Activated T-cell treated with anti-CD3 and anti-CD28 coated beads, Interleukin-2, amount 50 U/mL, for 4 hours (primary cell): ENCODE results near the gene DENND5A. TPM values are rescaled to one million over a fixed set of nuclear protein-coding genes. Genes with fewer than 3 reads are reported as not detected.
"Not testable (repeated sequence)": the region's sequence is repeated elsewhere in the genome, so short reads cannot be mapped to it uniquely, and the experiment has no call there.

Experiments used
- ATAC-seq, 2 donors: fragments of 200-7000 bp; cut with Tn5 transposase; one replicate each; pipeline ENCODE4 v1.10.0; 2021
- DNase-seq: peaks from one replicate; pipeline ENCODE4 v3.0.0-alpha.2; 2020
- H3K27me3 Mint-ChIP-seq: one replicate; pipeline ENCODE4 v1.8.0; 2021; ENCODE audit warnings: low read depth, mixed read lengths
- H3K36me3 Mint-ChIP-seq: one replicate; pipeline ENCODE4 v1.8.0; 2022; ENCODE audit warnings: mixed read lengths; ENCODE audit not compliant: insufficient read depth
- H3K4me1 Mint-ChIP-seq: one replicate; pipeline ENCODE4 v1.8.0; 2021; ENCODE audit warnings: low read depth, mixed read lengths
- H3K4me3 Mint-ChIP-seq: one replicate; pipeline ENCODE4 v1.8.0; 2021; ENCODE audit warnings: mild to moderate bottlenecking, moderate library complexity, mixed read lengths
- H3K9me3 Mint-ChIP-seq: one replicate; pipeline ENCODE4 v1.8.0; 2021; ENCODE audit warnings: mixed read lengths
- total RNA-seq, 3 donors: library from RNA; stranded (reverse); gene quantifications; one replicate each; pipeline ENCODE4 v1.2.1, GENCODE V29; 2021

The DENND5A gene
- total RNA-seq, 3 donors from 2014 or later, result 32.5 to 62.9 (median 44.2) TPM

DNA sequence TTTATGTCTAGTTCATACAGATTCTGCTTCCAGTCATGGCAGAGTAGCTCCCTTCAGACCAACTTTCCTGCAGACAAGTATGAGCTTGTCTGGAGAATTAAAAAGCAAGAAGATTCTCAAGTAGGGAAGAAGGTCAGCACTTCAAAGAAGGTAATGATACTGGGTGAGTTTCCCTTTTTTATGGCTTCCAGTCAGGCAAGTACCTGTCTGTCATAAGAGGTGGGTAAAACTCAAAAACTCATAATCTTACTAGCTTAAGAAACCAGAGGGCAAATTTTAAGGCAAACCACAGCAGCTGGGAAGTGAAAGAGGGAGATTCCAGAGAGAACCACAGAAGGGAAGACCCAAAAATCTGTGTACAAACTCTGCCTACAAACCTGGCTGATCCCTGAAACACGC lies 54.2 kb downstream of the DENND5A start:
- H3K4me1 Mint-ChIP-seq, result peaks cover 66% of the 10 kb centered on the region
- ATAC-seq, result peak; percentile 45 to 53

DNA sequence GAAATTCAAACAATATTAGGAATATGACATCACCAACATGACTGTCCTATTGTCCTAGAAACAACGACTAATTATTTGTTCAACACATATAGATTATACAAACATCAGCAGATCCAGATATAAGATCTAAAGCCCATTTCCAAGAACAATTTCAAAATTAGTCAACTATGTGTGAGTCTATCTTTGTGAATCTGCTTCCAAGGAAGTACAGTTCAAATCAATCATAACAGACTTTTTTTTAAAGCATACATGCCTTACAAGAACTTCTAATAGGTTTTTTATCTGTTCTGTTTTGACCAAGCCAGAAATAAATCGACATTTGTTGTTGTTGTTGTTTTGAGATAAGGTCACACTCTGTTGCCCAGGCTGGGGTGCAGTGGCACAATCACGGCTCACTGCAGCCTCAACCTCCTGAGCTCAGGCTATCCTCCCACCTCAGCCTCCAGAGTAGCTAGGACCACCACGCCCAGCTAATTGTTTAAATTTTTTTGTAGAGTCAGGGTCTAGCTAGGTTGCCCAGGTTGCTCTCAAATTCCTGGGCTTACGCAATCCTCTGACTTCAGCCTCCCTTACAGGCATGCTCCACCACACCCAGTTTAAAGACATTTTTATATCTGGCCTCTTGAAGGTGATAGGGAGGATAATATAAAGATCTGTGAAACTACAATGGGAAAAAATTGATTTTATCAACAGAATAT lies 54.8 kb downstream of the DENND5A start:
- ATAC-seq, result peak; percentile 16 to 32
- Mint-ChIP-seq H3K9me3 (no peaks in the 10 kb centered on the region), H3K4me3 (peak overlapping the region; percentile 39), H3K4me1 (peaks cover 62% of the 10 kb centered on the region), H3K27me3 (no peaks in the 10 kb centered on the region), H3K36me3 (peaks cover 5% of the 10 kb centered on the region)
- no peak for DNase-seq

More for the DNA sequence above, 54.2 kb downstream of the DENND5A start:
- H3K27me3 Mint-ChIP-seq, result no peaks in the 10 kb centered on the region
- no peak overlapping the region for H3K4me3 Mint-ChIP-seq
- no peaks in the 10 kb centered on the region for H3K9me3 Mint-ChIP-seq
- DNase-seq, result no peak
- peaks cover 5% of the 10 kb centered on the region for H3K36me3 Mint-ChIP-seq

DNA sequence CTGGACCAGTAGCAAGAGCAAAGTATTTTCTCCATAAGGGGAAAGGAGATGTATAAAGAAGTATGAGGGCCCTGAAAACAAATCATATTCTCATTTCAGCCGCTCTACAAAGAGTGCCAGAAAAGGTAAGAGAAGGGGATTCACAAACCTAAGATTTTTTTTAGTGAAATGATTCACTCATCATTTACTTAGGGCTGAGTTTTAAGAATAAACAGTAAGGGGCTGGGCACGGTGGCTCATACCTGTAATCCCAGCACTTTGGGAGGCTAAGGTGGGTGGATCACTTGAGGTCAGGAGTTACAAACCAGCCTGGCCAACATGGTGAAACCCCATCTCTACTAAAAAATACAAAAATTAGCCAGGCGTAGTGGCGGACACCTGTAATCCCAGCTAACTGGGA lies 55.5 kb downstream of the DENND5A start:
- Mint-ChIP-seq H3K4me1 (peaks cover 58% of the 10 kb centered on the region), H3K4me3 (peak overlapping the region; percentile 15)
- not testable (repeated sequence) for H3K9me3 Mint-ChIP-seq, H3K27me3 Mint-ChIP-seq, H3K36me3 Mint-ChIP-seq, DNase-seq
- ATAC-seq, result peak; percentile 34 to 54

DNA sequence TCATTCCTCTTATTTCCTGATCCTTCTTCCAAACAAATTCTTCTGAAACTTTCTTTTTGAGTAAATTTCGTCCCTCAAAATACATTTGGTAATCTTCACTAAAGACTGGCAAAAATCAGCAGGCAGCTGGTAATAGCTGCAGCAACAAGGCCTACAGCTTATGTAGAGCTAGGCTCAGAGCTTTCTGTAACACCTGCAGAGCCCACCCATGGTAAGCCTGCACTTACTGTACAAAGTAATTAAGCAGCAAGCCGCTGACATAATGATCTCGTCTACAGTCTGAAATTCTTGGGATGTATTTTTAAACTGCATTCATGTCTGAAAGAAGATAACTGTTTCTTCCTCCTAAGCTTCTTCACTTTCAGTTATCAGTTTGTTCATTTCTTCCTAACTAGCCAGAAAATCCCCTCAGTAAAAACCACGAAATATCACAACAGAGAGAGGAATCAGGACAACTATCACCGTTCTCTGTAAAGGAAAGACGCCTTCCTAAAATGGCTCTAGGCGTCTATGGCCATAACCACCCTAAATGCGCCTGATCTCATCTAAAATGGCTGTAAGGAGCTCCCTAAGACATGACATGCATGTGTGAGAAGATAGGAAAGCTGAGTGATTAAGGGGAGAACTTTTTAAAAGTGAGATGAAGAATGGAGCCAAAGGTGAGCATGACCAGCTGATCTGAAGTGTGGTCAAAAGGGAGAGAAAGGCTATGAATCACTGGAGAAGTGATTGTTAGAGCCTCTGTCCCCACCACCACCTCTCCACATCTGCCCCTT lies 56.2 kb downstream of the DENND5A start:
- Mint-ChIP-seq H3K9me3 (no peaks in the 10 kb centered on the region), H3K36me3 (peaks cover 8% of the 10 kb centered on the region), H3K4me1 (peaks cover 54% of the 10 kb centered on the region), H3K27me3 (no peaks in the 10 kb centered on the region), H3K4me3 (peak overlapping the region; percentile 15)
- ATAC-seq (peak; percentile 31 to 44), DNase-seq (no peak)

DNA sequence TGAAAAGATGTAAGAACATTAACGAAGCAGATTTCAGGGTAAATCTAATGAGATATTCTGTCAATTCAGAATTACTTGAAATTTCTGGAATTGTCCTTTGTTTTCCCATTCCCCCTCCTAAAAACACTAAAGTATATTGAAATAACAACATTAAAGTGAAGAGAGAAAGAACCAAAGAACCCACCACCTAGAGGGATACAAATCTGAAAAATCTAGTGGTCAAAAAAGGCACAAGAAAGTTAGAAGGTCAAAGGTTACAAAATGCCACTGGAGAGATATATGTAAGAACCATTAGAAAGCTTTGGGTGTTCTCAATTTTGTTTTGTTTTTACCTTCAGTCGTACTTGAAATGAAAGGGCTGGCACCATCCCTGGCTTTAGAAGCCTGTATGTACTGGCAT lies 57.9 kb downstream of the DENND5A start:
- Mint-ChIP-seq H3K4me1 (peaks cover 55% of the 10 kb centered on the region), H3K4me3 (no peak overlapping the region), H3K36me3 (peaks cover 9% of the 10 kb centered on the region), H3K27me3 (no peaks in the 10 kb centered on the region), H3K9me3 (no peaks in the 10 kb centered on the region)
- no peak for DNase-seq
- no peak for ATAC-seq

DNA sequence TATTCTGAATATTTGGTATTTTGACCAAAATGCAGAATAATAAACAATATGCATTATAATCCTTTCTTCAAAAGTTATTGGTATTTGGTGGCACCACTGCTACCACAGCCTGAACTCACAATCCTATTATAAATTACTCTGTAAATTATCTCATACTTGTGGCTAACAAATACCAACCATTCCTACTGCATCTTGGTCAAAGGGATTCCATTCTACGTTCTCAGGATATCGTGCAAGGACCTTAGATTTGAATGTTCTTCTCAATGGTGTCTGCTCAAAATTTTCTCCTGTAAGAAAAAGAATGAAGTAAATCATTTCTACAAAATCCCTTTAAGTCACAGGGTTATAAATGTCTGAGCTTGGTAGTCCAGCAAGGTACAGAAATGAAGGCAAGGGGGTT lies 58.7 kb downstream of the DENND5A start:
- Mint-ChIP-seq H3K9me3 (no peaks in the 10 kb centered on the region), H3K27me3 (no peaks in the 10 kb centered on the region), H3K36me3 (peaks cover 10% of the 10 kb centered on the region), H3K4me1 (peaks cover 53% of the 10 kb centered on the region), H3K4me3 (no peak overlapping the region)
- ATAC-seq (no peak), DNase-seq (no peak)

DNA sequence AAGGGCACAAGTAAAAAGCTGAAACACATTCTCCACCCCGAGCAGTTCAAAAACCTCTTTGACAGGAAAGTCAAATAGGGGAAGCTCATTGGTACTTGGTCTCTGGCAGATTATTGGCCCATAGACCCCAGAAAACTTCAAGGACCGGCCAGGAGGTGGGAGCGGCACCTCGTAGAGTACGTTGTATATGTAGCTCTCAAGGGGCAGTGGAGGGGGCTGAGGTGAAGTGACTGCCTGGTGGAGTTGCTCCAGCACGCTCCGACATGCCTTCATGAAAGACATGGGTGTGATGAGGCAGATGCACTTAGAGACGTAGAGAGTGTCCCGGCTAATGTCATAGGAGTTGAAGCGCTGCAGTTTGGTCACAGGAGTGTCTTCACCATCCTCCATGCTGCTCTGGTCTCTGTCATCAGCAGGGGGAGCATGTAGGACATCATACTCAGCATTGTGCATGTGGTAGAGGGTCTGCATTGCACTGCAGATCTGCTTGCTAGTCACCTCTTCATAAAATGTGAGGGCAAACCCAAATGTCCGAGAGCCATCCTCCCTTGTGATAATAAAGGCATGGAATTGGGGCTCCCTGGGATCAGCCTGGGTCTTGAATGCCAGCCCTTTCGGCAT lies 61.3 kb downstream of the DENND5A start:
- DNase-seq (no peak), ATAC-seq (no peak)
- peaks cover 19% of the 10 kb centered on the region for H3K36me3 Mint-ChIP-seq
- H3K4me1 Mint-ChIP-seq, result peaks cover 35% of the 10 kb centered on the region
- no peaks in the 10 kb centered on the region for H3K9me3 Mint-ChIP-seq
- no peak overlapping the region for H3K4me3 Mint-ChIP-seq
- peaks cover 2% of the 10 kb centered on the region for H3K27me3 Mint-ChIP-seq

DNA sequence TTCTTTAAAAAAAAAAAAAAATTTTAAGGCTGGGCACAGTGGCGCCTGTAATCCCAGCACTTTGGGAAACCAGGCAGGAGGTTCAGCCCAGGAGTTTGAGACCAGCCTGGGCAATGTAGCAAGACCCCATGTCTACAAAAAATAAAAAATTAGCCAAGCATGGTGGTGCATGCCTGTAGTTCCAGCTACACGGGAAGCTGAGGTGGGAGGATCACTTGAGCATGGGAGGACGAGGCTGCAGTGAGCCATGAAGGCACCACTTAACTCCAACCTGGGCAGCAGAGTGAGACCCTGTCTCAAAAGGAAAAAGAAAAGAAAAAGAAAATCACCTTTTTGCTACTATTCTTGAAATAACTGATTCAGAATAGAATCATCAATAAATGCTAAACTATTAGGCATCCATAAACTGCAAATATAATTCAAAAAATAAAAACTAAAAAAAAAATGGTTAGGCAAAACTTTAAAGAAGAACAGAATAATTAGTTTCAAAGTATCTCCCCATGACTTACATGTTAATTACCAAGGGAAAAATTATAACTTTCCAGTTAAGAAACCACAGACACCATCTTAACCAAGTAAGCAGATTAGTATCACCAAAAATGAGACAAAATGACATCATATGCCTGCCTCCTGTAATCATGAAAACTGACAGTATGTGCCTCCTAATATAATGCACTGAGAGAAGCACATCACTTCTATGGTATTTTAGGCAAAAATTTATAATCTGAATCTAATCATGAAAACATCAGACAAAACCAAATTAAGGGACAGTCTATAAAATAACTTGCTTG lies 63.6 kb downstream of the DENND5A start:
- Mint-ChIP-seq H3K27me3 (peaks cover 2% of the 10 kb centered on the region), H3K9me3 (no peaks in the 10 kb centered on the region), H3K4me3 (no peak overlapping the region), H3K36me3 (peaks cover 21% of the 10 kb centered on the region), H3K4me1 (peaks cover 20% of the 10 kb centered on the region)
- DNase-seq (no peak), ATAC-seq (peak; percentile 73 to 90)

DNA sequence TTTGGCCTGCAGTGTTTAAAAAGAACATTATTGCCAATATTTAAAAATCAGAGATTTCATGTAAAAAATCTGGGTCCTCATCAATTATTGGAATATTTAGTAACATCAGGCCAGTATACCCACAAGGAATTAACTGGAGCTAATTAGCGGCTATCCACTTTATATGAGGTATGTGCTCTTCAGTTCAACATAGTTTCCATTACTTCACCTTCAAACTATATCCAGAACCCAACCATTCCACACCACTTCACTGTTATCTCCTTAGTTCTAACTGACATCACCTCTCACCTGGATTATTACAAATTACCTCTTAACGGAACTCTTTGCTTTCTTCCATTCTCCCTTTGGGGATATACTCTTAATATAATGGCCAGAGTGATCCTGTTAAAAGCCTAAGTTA lies 64.7 kb downstream of the DENND5A start:
- DNase-seq (no peak), ATAC-seq (no peak)
- Mint-ChIP-seq H3K27me3 (peaks cover 2% of the 10 kb centered on the region), H3K9me3 (no peaks in the 10 kb centered on the region), H3K4me3 (no peak overlapping the region), H3K4me1 (peaks cover 20% of the 10 kb centered on the region), H3K36me3 (peaks cover 21% of the 10 kb centered on the region)

DNA sequence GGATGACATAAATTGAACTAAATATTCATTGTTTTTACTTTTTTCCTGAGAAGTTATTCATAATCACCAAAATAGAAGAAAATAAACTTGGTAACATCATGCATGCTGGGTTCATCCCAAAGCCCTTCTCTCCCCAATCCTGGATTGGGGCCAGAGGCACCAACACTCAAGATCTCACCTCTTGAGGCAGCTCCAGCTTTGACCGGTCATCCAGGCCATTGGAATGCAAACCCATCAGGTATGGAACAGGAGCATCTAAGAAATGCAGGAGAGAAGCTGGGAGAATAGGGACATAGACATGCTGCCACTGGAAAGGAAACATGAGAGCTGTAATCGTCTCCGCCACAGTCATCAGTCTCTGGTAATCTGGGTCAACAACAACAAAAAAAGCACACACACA lies 71.8 kb downstream of the DENND5A start:
- no peak overlapping the region for H3K4me3 Mint-ChIP-seq
- ATAC-seq (no peak), DNase-seq (no peak)
- no peaks in the 10 kb centered on the region for H3K27me3 Mint-ChIP-seq
- peaks cover 31% of the 10 kb centered on the region for H3K36me3 Mint-ChIP-seq
- no peaks in the 10 kb centered on the region for H3K9me3 Mint-ChIP-seq
- H3K4me1 Mint-ChIP-seq, result no peaks in the 10 kb centered on the region

DNA sequence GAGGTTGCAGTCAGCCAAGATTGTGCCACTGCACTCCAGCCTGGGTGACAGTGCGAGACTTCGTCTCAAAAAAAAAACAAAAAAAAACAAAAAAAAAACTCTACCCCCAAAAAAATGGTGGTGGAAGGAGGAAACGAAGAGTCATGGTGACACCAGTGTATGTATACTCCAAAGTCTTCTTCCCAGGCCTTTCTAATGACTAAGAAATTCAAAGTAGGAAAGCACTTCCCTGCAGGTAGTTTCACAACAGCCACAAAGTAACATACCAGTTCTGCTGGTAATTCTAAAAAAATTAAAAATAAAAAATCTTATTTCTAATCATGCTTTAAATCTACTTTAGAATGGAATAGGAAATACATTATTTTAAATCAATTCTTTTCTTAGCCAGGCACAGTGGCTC lies 72.6 kb downstream of the DENND5A start:
- Mint-ChIP-seq H3K36me3 (peaks cover 30% of the 10 kb centered on the region), H3K4me1 (no peaks in the 10 kb centered on the region), H3K9me3 (no peaks in the 10 kb centered on the region), H3K27me3 (no peaks in the 10 kb centered on the region), H3K4me3 (no peak overlapping the region)
- no peak for DNase-seq
- no peak for ATAC-seq

DNA sequence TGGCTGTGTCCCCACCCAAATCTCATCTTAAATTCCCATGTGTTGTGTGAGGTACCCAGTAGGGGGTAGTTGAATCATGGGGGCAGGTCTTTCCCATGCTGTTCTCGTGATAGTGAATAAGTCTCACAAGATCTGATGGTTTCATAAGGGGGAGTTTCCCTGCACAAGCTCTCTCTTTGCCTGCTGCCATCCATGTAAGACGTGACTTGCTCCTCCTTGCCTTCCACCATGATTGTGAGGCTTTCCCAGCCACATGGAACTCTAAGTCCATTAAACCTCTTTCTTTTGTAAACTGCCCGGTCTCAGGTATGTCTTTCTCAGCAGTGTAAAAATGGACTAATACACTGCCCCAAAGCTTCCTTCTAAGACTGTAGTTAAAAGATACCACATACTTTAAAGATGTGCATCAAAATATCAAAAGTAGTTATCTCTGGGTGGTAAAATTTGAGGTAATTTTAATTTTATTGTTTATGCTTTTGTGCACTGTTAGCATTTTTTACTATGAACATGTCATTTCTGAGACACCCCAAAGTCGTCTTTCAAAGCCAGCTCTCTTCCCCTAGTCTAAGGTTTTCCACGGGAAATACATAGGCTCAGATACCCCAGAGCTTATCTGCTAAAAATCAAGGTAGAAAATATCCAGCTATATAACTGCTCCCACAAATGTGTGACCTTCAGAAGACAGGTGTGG lies 74.7 kb downstream of the DENND5A start:
- not testable (repeated sequence) for H3K27me3 Mint-ChIP-seq, DNase-seq, H3K9me3 Mint-ChIP-seq, H3K4me1 Mint-ChIP-seq, ATAC-seq, H3K4me3 Mint-ChIP-seq
- H3K36me3 Mint-ChIP-seq, result peaks cover 33% of the 10 kb centered on the region

DNA sequence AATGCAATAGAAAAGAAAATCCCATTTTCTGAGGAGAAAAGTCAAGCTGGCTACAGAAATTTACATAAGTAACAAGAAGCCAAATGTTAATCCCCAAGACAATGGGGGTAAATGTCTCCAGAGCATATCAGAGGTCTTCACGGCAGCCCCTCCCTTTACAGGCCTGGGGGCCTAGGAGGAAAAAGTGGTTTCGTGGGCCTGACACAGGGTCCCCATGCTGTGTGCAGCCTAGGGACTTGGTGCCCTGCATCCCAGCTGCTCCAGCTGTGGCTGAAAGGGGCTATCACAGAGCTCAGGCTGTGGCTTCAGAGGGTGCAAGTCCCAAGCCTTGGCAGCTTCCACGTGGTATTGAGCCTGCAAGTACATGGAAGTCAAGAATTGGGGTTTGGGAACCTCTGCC lies 76.3 kb downstream of the DENND5A start:
- H3K27me3 Mint-ChIP-seq, ATAC-seq, H3K4me3 Mint-ChIP-seq, H3K9me3 Mint-ChIP-seq, DNase-seq, H3K4me1 Mint-ChIP-seq: not testable (repeated sequence)
- H3K36me3 Mint-ChIP-seq, result peaks cover 33% of the 10 kb centered on the region

DNA sequence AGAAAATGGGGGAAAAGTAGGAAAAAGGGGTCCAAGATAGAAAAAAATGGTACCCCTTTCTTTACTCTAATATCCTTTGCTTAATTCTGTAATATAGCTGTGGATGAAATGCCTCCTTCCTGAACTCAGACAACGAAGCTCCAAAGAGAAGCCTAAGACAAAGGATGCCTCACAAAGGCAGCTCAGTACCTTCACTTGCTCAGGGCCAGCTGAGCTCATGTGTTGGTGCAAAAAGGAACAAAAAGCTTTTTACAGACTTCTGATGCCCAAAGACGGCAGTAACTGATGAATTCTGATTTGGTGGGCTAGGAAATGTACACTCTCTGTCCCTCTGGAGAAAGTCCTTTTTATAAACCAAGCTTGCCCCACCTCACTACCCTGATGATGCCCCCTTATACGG lies 77.5 kb downstream of the DENND5A start:
- Mint-ChIP-seq H3K4me3 (no peak overlapping the region), H3K9me3 (no peaks in the 10 kb centered on the region), H3K36me3 (peaks cover 26% of the 10 kb centered on the region), H3K4me1 (no peaks in the 10 kb centered on the region), H3K27me3 (no peaks in the 10 kb centered on the region)
- DNase-seq (no peak), ATAC-seq (no peak)
